Bronchial epithelial cell (primary cell): Measurements from ENCODE around the gene GNAS. TPM values are rescaled to one million over a fixed set of nuclear protein-coding genes. Genes with fewer than 3 reads are reported as not detected.
"Not testable (repeated sequence)": the region's sequence is repeated elsewhere in the genome, so short reads cannot be mapped to it uniquely, and the experiment has no call there.

Experiments used
- DNase-seq: peaks from one replicate; pipeline ENCODE4 v3.0.0-alpha.2; 2010; ENCODE audit warnings: low read depth
- FAIRE-seq: peaks from 2 replicates; lab custom pipeline; 2011; peaks lifted over from hg19 to GRCh38; lab: Jason Lieb, UNC
- H3K27me3 ChIP-seq: 2 replicates; pipeline ENCODE4 v1.5.1; 2011; ENCODE audit warnings: low read length; ENCODE audit not compliant: control insufficient read depth, insufficient read depth
- H3K36me3 ChIP-seq: 2 replicates; pipeline ENCODE4 v1.5.1; 2011; ENCODE audit warnings: low read length; ENCODE audit not compliant: control insufficient read depth, insufficient read depth
- H3K4me3 ChIP-seq: 2 replicates; pipeline ENCODE4 v1.5.1; 2011; ENCODE audit warnings: mild to moderate bottlenecking, low read depth, low read length, control low read depth
- total RNA-seq: library from RNA; depleted of rRNA; stranded (reverse); fragments of >200 nt; gene quantifications from 2 replicates; pipeline ENCODE4 v1.2.1, GENCODE V29; 2014
- TF ChIP-seq, protein P1 (sequence below): IDR thresholded peaks from 2 replicates; pipeline ENCODE4 v1.5.1; 2011; ENCODE audit warnings: mild to moderate bottlenecking, moderate library complexity, low read length, control low read depth, inconsistent platforms; ENCODE audit not compliant: insufficient read depth, severe bottlenecking

The GNAS gene
- total RNA-seq, 1 donor from 2014 or later: 279 TPM

DNA sequence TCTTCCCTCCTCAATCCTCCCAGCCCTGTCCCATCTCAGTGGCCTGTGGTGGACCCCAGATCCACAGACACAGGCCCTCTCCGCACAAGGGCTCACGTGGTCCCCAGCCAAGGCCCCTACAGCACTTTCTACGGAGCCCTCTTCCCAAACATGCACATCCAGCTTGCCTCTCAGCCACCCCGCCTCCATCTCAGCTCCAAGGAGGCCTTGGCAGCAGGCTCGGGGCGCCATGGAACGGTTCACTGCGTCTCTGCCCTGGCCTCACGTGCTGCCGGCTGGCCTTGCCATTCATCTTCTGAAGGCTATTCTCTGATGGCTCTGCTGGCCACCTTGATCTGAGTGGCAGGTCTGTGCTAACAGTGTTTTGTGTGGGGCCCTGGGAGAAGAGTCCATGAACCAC lies 34.8 kb upstream of the GNAS start:
- Histone ChIP-seq H3K36me3 (no peaks in the 10 kb centered on the region), H3K4me3 (no peak overlapping the region), H3K27me3 (no peaks in the 10 kb centered on the region)
- TF ChIP-seq, protein P1, sequence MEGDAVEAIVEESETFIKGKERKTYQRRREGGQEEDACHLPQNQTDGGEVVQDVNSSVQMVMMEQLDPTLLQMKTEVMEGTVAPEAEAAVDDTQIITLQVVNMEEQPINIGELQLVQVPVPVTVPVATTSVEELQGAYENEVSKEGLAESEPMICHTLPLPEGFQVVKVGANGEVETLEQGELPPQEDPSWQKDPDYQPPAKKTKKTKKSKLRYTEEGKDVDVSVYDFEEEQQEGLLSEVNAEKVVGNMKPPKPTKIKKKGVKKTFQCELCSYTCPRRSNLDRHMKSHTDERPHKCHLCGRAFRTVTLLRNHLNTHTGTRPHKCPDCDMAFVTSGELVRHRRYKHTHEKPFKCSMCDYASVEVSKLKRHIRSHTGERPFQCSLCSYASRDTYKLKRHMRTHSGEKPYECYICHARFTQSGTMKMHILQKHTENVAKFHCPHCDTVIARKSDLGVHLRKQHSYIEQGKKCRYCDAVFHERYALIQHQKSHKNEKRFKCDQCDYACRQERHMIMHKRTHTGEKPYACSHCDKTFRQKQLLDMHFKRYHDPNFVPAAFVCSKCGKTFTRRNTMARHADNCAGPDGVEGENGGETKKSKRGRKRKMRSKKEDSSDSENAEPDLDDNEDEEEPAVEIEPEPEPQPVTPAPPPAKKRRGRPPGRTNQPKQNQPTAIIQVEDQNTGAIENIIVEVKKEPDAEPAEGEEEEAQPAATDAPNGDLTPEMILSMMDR: no peak
- DNase-seq: no peak
- FAIRE-seq: no peak

GRCh38 chr20:58818586-58819285 lies 33.8 kb upstream of the GNAS start:
- Histone ChIP-seq H3K4me3 (no peak overlapping the region), H3K36me3 (no peaks in the 10 kb centered on the region), H3K27me3 (no peaks in the 10 kb centered on the region)
- FAIRE-seq (no peak), DNase-seq (peak; percentile 34)
- TF ChIP-seq, protein P1: no peak

- no peaks in the 10 kb centered on the region for H3K36me3 ChIP-seq
- FAIRE-seq (no peak), DNase-seq (no peak)
- TF ChIP-seq, protein P1: no peak
- no peak overlapping the region for H3K4me3 ChIP-seq
- no peaks in the 10 kb centered on the region for H3K27me3 ChIP-seq
Measured at GRCh38 chr20:58819921-58820320, 32.6 kb upstream of the GNAS start.

- H3K4me3 ChIP-seq, H3K36me3 ChIP-seq, DNase-seq, FAIRE-seq, H3K27me3 ChIP-seq: not testable (repeated sequence)
Measured at GRCh38 chr20:58820515-58820914, 32.0 kb upstream of the GNAS start.

GRCh38 chr20:58822149-58822548 lies 30.4 kb upstream of the GNAS start:
- DNase-seq (no peak), FAIRE-seq (no peak)
- Histone ChIP-seq H3K27me3 (no peaks in the 10 kb centered on the region), H3K36me3 (peaks cover 1% of the 10 kb centered on the region), H3K4me3 (no peak overlapping the region)
- TF ChIP-seq, protein P1: no peak

DNA sequence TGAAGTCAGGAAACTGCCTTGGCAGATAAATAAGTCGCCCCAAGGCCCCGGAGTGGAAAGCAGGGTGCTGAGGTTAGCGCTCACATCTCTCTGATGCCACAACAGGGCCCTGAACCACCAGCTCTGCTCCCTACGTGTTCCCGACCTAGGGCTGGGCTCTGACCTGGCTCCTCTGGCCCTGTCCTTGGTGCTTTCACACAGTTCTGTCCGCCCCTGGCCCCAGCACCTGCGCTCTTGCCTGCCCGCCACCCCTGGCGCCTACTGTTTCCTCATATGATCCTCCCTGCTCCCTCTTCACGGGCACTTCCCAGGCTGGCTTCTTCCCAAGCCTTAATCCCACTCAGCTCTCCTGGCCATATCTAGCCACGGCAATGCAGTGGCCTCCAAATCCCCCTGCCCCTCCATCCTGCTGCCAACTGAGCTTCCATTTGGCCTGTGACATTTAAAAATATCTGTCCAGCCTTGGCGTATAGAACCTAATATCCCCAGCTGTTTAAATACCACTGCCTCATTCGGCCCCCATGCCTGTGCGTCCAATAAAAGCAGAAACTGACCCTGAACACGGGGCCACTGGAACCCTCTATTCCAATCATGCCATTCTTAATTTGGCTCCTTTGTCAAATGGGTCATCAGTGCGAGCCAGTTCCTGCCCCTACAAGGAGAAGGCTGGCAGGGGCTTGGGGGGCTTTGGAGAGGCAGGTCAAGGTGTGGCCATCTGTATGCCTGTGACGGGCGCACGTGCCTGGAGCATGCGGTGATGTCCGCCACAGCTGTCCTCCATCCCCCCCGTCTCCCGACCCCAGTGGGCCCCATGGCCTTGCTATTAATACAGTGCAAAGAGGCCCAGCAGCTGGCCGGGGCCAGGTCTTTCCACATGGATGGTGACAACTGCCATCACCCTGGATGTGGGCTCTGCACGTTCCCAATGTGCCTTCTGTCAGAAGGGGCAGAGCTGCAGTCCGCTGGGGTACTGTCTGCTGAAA lies 29.5 kb upstream of the GNAS start:
- TF ChIP-seq, protein P1: no peak
- H3K27me3 ChIP-seq: no peaks in the 10 kb centered on the region
- DNase-seq: no peak
- H3K36me3 ChIP-seq: peaks cover 1% of the 10 kb centered on the region
- no peak for FAIRE-seq
- no peak overlapping the region for H3K4me3 ChIP-seq
